HG03442 (cell line): Measurements from ENCODE around the gene ST7.

Source experiments
- ATAC-seq: cut with Tn5 transposase; IDR thresholded peaks from one replicate; pipeline ENCODE4 v1.9.1; 2021; ENCODE audit warnings: mild to moderate bottlenecking, moderate library complexity; ENCODE audit not compliant: unreplicated experiment

Gene ST7

GRCh38 chr7:117145333-117145732, 192.0 kb downstream of the ST7 start:
- ATAC-seq: no peak

- ATAC-seq: no peak
Observed at GRCh38 chr7:117146059-117146458, 192.8 kb downstream of the ST7 start.

- no peak for ATAC-seq
Observed at GRCh38 chr7:117146511-117146910, 193.2 kb downstream of the ST7 start.

GRCh38 chr7:117148971-117149370, 195.7 kb downstream of the ST7 start:
- no peak for ATAC-seq

DNA sequence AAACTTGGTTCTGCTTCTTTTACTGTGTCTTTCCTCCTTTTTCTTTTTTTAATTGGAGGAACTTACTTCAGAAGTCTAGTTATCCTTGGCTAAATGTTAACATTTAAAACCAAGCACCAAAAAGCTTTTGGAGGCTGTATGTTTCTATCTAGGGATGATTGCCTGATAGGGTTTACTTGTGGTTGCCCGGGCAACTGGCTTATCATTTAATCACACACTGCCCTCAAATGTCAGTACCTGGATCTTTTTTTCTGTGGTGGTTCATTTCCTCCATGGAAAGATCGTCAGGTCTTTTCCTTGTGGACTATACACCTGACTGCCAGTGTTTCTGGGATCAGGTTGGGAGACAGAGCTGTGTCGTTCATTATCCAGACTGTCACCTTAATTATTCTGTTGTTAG, 196.4 kb downstream of the ST7 start:
- no peak for ATAC-seq

- no peak for ATAC-seq
Observed at GRCh38 chr7:117152213-117153007, 199.1 kb downstream of the ST7 start.

DNA sequence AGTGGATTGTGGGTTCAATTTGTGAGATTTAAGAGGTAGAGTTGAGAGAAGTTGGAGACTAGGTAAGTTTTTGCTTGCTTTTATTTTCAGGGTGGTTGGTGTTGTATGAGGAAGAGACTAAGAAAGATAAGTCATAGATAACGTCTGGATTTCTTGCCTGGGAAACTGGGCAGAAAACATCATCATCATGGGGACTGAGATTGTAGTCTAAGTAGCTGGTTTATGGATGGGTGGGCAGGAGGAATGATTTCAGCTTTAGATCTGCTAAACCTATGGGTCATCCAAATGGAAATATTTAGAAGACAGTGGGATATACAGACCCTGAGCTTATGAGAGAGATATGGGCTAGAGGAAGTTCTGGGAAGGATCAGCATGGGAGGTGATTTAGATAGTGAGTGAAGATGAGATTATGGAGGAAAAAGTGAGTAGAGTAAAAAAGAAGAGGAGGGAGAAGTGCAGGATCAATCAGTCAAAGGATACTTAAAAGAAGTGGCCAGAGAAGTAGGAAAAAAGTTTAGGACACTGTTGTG, 199.8 kb downstream of the ST7 start:
- no peak for ATAC-seq

DNA sequence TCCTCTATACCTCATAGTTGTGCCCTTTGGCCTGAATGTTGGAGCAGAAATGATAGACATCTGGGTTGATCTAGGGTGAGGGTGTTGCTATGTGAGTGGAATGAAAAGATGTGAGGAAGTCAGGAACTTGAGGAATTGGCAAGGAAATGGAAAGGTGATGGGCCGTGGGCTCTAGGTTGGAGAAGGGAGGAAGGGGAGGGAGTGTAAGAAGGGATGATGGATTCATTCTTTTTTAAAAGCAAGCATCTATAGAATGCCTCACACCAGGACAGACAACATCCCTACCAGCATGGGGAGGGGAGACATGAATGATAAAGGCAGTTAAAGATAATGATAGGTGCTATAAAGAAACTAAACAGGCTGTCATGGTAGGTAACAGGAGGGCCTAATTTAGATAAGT, 201.4 kb downstream of the ST7 start:
- ATAC-seq: no peak

DNA sequence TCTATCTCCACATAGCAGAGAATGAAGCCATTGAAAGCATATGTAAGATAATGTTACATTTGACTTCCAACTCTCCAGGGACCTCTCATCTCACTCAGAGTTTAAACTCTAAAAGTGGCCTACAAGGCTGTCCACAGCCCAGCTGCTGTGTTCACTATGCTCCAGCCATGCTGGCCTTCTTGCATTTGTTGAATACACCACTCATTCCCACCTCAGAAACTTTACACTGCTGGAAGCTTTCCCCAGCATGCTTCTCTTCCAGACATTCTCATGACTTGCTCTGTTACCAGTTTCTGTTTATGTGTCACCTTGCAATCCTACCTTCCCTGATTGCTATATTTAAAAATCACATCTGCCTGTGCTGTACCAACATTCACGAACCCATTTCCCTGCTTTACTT, 202.4 kb downstream of the ST7 start:
- no peak for ATAC-seq

- ATAC-seq: no peak
Observed at GRCh38 chr7:117157241-117158209, 204.2 kb downstream of the ST7 start.

DNA sequence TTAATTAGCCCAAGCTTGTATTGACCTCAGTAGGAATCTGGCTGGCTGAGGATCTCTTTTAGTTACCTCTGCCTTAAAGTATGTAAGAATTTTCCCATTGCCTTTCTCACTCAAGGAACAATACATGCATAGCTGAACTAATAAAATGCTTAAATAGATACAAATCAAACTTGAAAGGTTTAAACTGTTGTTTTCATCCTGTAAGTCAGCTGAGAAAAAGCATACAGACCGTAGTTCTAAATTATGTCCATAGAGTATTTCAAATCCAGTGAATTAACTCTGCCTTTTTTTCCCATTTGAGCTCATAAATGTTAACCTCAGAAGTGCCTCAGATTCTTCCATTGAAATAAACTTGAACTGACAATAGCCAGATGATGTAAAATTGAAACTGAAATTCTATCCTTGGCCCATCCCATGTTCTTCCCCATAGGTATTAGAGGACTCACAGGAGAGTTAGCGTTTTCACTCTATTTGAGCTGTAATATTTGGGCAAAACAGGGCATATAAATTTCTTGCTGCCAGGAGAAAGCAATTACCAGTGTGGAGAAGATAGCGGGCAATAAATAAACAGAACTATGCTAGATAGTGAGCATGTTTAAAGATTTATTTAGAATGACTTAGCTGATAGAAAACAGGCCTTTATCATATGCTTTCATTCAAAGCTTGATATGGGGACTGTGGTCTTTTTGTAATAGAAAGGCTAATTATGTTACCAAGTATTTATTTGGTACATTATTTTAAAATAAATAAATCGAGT, 205.8 kb downstream of the ST7 start:
- ATAC-seq: no peak

DNA sequence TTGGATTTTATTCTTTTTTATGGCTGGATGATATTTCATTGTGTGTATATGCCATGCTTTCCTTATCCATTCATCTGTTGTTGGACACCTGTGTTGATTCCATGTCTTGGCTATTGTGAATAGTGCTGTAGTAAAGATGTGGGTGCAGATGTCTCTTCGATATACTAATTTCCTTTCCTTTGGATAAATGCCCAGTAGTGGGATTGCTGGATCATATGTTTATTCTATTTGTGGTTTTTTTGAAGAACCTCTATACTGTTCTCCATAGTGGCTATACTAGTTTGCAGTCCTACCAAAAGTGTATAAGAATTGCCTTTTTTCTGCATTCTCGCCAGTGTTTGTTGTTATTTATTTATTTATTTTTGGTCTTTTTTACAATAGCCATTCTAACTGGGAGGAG, 209.8 kb downstream of the ST7 start:
- no peak for ATAC-seq

DNA sequence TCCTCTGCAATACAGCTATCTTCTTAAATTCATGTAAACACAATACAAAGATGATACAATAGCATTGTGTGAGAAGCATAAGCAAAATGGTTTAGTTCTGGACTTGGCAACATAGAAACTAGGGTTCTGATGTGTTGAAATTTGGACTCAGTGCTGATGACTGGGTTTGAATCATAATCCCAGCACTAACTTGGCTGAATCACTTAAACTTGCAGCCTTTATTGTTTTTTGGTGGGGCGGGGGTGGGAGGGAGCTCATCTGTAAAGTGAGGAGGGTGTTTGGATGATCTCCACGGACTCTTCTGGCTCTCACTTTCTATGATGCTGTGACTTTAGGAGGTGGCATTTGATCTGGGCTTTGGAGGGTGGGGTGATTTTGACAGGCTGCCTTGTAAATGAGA, 211.3 kb downstream of the ST7 start:
- ATAC-seq: no peak

DNA sequence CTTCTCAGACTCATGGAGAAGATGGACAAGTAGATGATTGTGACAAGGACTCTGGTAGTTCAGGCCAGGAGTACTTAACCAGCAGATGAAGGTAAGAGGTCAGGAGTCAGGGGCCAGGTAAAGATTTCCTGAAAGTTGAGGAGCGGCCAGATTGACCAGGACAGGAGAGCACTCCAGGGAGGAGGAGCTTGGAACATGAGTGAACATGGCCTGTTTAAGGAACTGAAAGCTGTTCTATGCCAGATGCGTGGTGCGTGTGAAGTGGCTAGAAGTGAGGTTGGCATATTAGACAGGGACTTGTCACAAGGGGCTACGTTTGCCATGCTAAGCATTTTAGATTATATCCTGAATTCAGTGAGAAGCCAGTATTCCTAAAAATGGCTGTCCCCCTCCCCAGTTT, 212.4 kb downstream of the ST7 start:
- ATAC-seq: peak; percentile 85

- ATAC-seq: no peak
Observed at GRCh38 chr7:117169907-117170306, 216.6 kb downstream of the ST7 start.

GRCh38 chr7:117171106-117171505, 217.8 kb downstream of the ST7 start:
- ATAC-seq: no peak

GRCh38 chr7:117172283-117172682, 219.0 kb downstream of the ST7 start:
- ATAC-seq: no peak

DNA sequence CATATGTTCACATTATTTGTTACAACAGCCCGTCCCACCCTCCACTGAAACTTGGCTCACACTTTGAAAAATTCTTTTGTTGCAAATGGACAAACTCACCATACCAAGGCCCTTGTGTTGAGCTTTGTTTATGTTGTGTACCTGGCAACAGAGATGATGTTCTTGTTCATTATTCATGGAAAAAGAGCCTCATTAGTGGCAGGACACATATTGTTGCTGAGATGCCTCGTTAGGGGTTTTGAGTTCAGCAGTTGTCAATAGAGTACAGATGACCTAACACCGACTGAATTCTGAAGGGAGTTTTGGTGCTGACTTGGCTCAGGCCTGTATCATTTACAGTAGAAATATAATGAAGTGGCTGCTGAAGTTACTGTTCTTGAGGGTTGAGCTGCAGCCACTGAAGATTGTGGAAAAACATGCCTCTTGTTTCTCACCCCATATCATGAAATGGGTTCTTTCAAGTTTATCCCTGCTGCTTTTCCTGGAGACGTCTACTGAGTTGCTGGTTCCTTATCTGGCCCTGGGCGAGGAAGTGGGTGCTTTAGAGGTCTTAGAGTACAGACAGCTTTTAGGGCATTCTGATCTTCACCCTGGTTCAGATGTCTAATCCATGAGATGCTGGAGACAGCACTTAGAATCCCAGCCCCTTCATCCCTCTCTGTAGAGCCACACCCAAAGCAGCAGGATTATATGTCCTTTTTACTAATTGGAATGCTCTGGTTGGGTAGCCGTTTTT, 219.9 kb downstream of the ST7 start:
- no peak for ATAC-seq

GRCh38 chr7:117176206-117176605, 222.9 kb downstream of the ST7 start:
- no peak for ATAC-seq

- no peak for ATAC-seq
Observed at GRCh38 chr7:117178600-117178999, 225.3 kb downstream of the ST7 start.
